H1 (cell line): ENCODE measurements around the gene TMEM187. TPM values are rescaled to one million over a fixed set of nuclear protein-coding genes. Genes with fewer than 3 reads are reported as not detected.

Experiments used
- BACH1 ChIP-seq: IDR thresholded peaks from 2 replicates; pipeline ENCODE4 v1.6.1; 2012; ENCODE audit warnings: low read length, improper control_type of control experiment
- CBX5 ChIP-seq: fragments of 300-800, 300-1000 bp; sonication (generic); IDR thresholded peaks from 2 replicates; pipeline ENCODE4 v1.7.1; 2016; ENCODE audit warnings: antibody characterized with exemption, low read length, low read depth
- JUND ChIP-seq: IDR thresholded peaks from 2 replicates; pipeline ENCODE4 v1.6.1; 2011; ENCODE audit warnings: mild to moderate bottlenecking, improper control_type of control experiment, low read length
- MAX ChIP-seq: IDR thresholded peaks from 2 replicates; pipeline ENCODE4 v1.6.1; 2012; ENCODE audit warnings: inconsistent platforms
- NRF1 ChIP-seq: IDR thresholded peaks from 2 replicates; pipeline ENCODE4 v1.6.1; 2011; ENCODE audit warnings: mild to moderate bottlenecking, low read depth, low read length, improper control_type of control experiment
- PHF8 ChIP-seq: fragments of 200-600 bp; sonication (generic); conservative IDR thresholded peaks from 2 replicates; pipeline ENCODE4 v1.7.1; 2012; ENCODE audit warnings: low read depth, mild to moderate bottlenecking, inconsistent platforms, low read length, moderate library complexity
- POLR2A ChIP-seq, 2 experiments: IDR thresholded peaks; 1 replicate in 1 of 2; 2 replicates in 1 of 2; pipeline ENCODE4 v1.6.1; 2011; ENCODE audit warnings: low read depth in 2 of 2, low read length in 2 of 2, mild to moderate bottlenecking in 2 of 2; ENCODE audit errors: control extremely low read depth in 1 of 2
- POLR2AphosphoS5 ChIP-seq: IDR thresholded peaks from 2 replicates; pipeline ENCODE4 v1.6.1; 2011; ENCODE audit warnings: low read depth, low read length
- RAD21 ChIP-seq, 2 experiments: IDR thresholded peaks in 1 of 2; conservative IDR thresholded peaks in 1 of 2; 2 replicates each; pipeline ENCODE4 v1.6.1; 2011; ENCODE audit warnings: low read depth in 2 of 2, low read length in 2 of 2, improper control_type of control experiment in 1 of 2, inconsistent platforms in 1 of 2, mild to moderate bottlenecking in 1 of 2, moderate library complexity in 1 of 2
- RFX5 ChIP-seq: IDR thresholded peaks from 2 replicates; pipeline ENCODE4 v1.6.1; 2011; ENCODE audit warnings: low read depth, low read length, improper control_type of control experiment, borderline replicate concordance
- TAF7 ChIP-seq: optimal IDR thresholded peaks from 2 replicates; pipeline ENCODE3; 2011; ENCODE audit warnings: low read depth, mild to moderate bottlenecking, inconsistent platforms, low read length, moderate library complexity, borderline replicate concordance
- TBP ChIP-seq: IDR thresholded peaks from 2 replicates; pipeline ENCODE4 v1.6.1; 2011; ENCODE audit warnings: low read depth, low read length, improper control_type of control experiment
- TEAD4 ChIP-seq: IDR thresholded peaks from 2 replicates; pipeline ENCODE4 v1.6.1; 2012; ENCODE audit warnings: low read depth, low read length, inconsistent platforms, mixed read lengths
- polyA plus RNA-seq, 7 experiments: library from polyadenylated mRNA; depleted of rRNA in 3 of 7; stranded (reverse) in 5 of 7; unstranded in 2 of 7; fragments of >200 nt in 5 of 7; fragments of 200-250 nt in 2 of 7; gene quantifications; 1 replicate in 5 of 7; 2 replicates in 1 of 7; 4 replicates in 1 of 7; pipeline versions ENCODE4 v1.2.1 to v1.2.3, GENCODE V29; 2011 to 2013; ENCODE audit warnings: missing spikeins in 2 of 7, mixed read lengths in 2 of 7
- total RNA-seq: library from RNA; stranded (reverse); fragmentation: NEBNext Ultra II Directional; extraction: Animal tissue kit (Norgen Biotek cat#: 25700); gene quantifications from 2 replicates; pipeline ENCODE4 v1.2.1, GENCODE V29; 2021

Gene TMEM187
- total and polyA plus RNA-seq, 2 of the 8 experiments (the other 6 are each of a cell fraction or from before 2014, with no cell fraction given), result 5.0 to 14.5 TPM

GRCh38 chrX:153972368-153973126 lies at the start of gene TMEM187 (continued):
- TF ChIP-seq PHF8, result peak; percentile 38; the same call in 1 of the 2 replicates
- 0 out of 2 replicates have a peak, but pooled peaks have one; percentile 23 for TF ChIP-seq TBP
- TF ChIP-seq POLR2AphosphoS5, result peak; percentile 68
- no peak for TF ChIP-seq BACH1
- no peak for TF ChIP-seq RAD21 (IDR thresholded peaks at IDR 0.05 in 1 of 2, conservative IDR thresholded peaks at IDR 0.05 in 1 of 2; ENCODE audit: low read depth in 2 of 2, low read length in 2 of 2)
- peak; percentile 63 for TF ChIP-seq NRF1
- no peak for TF ChIP-seq JUND
- TF ChIP-seq MAX, result peak; percentile 17; the same call in 1 of the 2 replicates
- no peak for TF ChIP-seq TEAD4
- TF ChIP-seq RFX5, result no peak
- TF ChIP-seq CBX5, result no peak
- TF ChIP-seq TAF7, result no peak
- TF ChIP-seq POLR2A (IDR thresholded peaks at IDR 0.05; ENCODE audit: control extremely low read depth in 1 of 2, low read depth in 2 of 2, low read length in 2 of 2), result peak in 1 of 2 experiments; percentile 53; a peak in 1 of 3 replicates
